Keratinocyte (primary cell): ENCODE results near the gene ULK2.

Experiments used
- CTCF ChIP-seq, 3 experiments: IDR thresholded peaks in 1 of 3; conservative IDR thresholded peaks in 1 of 3; optimal IDR thresholded peaks in 1 of 3; 2 replicates in 2 of 3; 3 replicates in 1 of 3; pipeline versions ENCODE3 to v1.5.1; 2011; ENCODE audit warnings: low read length in 3 of 3, mild to moderate bottlenecking in 3 of 3, moderate library complexity in 2 of 3, control low read depth in 1 of 3, inconsistent platforms in 1 of 3; ENCODE audit not compliant: insufficient read depth in 2 of 3; ENCODE audit errors: extremely low read depth in 1 of 3
- EZH2 ChIP-seq: IDR thresholded peaks from one replicate; pipeline ENCODE4 v1.6.1; 2012; ENCODE audit warnings: inconsistent platforms, mild to moderate bottlenecking, low read length, moderate library complexity

- TF ChIP-seq CTCF (optimal IDR thresholded peaks at IDR 0.05 in 1 of 3, IDR thresholded peaks at IDR 0.05 in 1 of 3, conservative IDR thresholded peaks at IDR 0.05 in 1 of 3; ENCODE audit: extremely low read depth in 1 of 3, insufficient read depth in 2 of 3, low read length in 3 of 3) (no peak), EZH2 (no peak)
Measured at GRCh38 chr17:19755821-19756510, 111.8 kb downstream of the ULK2 start.
